WTC11 (cell line): ENCODE results near the gene ZNF774. TPM values are rescaled to one million over a fixed set of nuclear protein-coding genes. Genes with fewer than 3 reads are reported as not detected.

ENCODE experiments used
- ATAC-seq: fragments of 200-7000 bp; cut with Tn5 transposase; 2 replicates; pipeline ENCODE4 v1.10.0; 2021; ENCODE audit warnings: mild to moderate bottlenecking, moderate library complexity
- CTCF ChIA-PET: fragments of 300-600 bp; sonication (Branson Sonifier 250); formaldehyde crosslinking; loops from one replicate; lab custom pipeline; 2021; ENCODE audit warnings: antibody characterized with exemption; lab: Charles Lee
- POLR2A ChIA-PET: fragments of 350-600 bp; sonication (Branson Sonifier 250); formaldehyde crosslinking; loops from one replicate; lab custom pipeline; 2021; ENCODE audit warnings: antibody characterized with exemption; lab: Charles Lee
- DNase-seq: peaks from one replicate; pipeline ENCODE4 v3.0.0; 2021; ENCODE audit warnings: low spot score
- H3K27ac Mint-ChIP-seq: 2 replicates; pipeline ENCODE4 v1.8.0; 2021; ENCODE audit warnings: mixed read lengths
- H3K27me3 Mint-ChIP-seq: 2 replicates; pipeline ENCODE4 v1.8.0; 2021; ENCODE audit warnings: low read depth, mild to moderate bottlenecking, moderate library complexity, mixed read lengths
- H3K36me3 Mint-ChIP-seq: 2 replicates; pipeline ENCODE4 v1.8.0; 2021; ENCODE audit warnings: mixed read lengths
- H3K4me1 Mint-ChIP-seq: 2 replicates; pipeline ENCODE4 v1.8.0; 2022; ENCODE audit warnings: mixed read lengths
- H3K4me3 Mint-ChIP-seq: 2 replicates; pipeline ENCODE4 v1.8.0; 2021; ENCODE audit warnings: mild to moderate bottlenecking, moderate library complexity, mixed read lengths
- H3K9me3 Mint-ChIP-seq: 2 replicates; pipeline ENCODE4 v1.8.0; 2021; ENCODE audit warnings: mixed read lengths
- CDX4 ChIP-seq: fragments of 250-450 bp; sonication (Bioruptor Pico); IDR thresholded peaks from 2 replicates; pipeline ENCODE4 v1.9.0; 2021; ENCODE audit warnings: moderate library complexity, mild to moderate bottlenecking, inconsistent platforms, borderline replicate concordance
- CREM ChIP-seq: sonication (generic); formaldehyde crosslinking; IDR thresholded peaks from 2 replicates; pipeline ENCODE4 v1.8.1; 2022; ENCODE audit warnings: mild to moderate bottlenecking, missing genetic modification reagents, moderate library complexity
- CTCF ChIP-seq: fragments of 200-600 bp; IDR thresholded peaks from 2 replicates; pipeline ENCODE4 v1.8.0; 2022; ENCODE audit warnings: antibody characterized with exemption
- FOXK1 ChIP-seq: sonication (generic); formaldehyde crosslinking; IDR thresholded peaks from 2 replicates; pipeline ENCODE4 v1.8.0; 2022; ENCODE audit warnings: mild to moderate bottlenecking, moderate library complexity, missing genetic modification reagents
- GTF2I ChIP-seq: fragments of 250-450 bp; sonication (Bioruptor Pico); conservative IDR thresholded peaks from 2 replicates; pipeline ENCODE4 v1.4.0; 2021; ENCODE audit warnings: mild to moderate bottlenecking
- HMGXB4 ChIP-seq: sonication (generic); formaldehyde crosslinking; IDR thresholded peaks from 2 replicates; pipeline ENCODE4 v1.8.1; 2023; ENCODE audit warnings: mild to moderate bottlenecking, moderate library complexity, missing genetic modification reagents
- NFATC4 ChIP-seq: fragments of 250-450 bp; sonication (Bioruptor Pico); IDR thresholded peaks from 2 replicates; pipeline ENCODE4 v1.9.0; 2021; ENCODE audit warnings: mild to moderate bottlenecking
- NR1H2 ChIP-seq: sonication (generic); formaldehyde crosslinking; IDR thresholded peaks from 2 replicates; pipeline ENCODE4 v1.9.0; 2021; ENCODE audit warnings: mild to moderate bottlenecking, moderate library complexity, missing genetic modification reagents
- NR3C1 ChIP-seq: sonication (generic); formaldehyde crosslinking; conservative IDR thresholded peaks from 2 replicates; pipeline ENCODE4 v1.8.1; 2023; ENCODE audit warnings: low read depth, mild to moderate bottlenecking, missing genetic modification reagents
- RELA ChIP-seq: sonication (generic); formaldehyde crosslinking; IDR thresholded peaks from 2 replicates; pipeline ENCODE4 v1.8.1; 2022; ENCODE audit warnings: missing genetic modification reagents, mild to moderate bottlenecking, borderline replicate concordance
- SMAD4 ChIP-seq: sonication (generic); formaldehyde crosslinking; IDR thresholded peaks from 2 replicates; pipeline ENCODE4 v1.8.0; 2022; ENCODE audit warnings: mild to moderate bottlenecking, missing genetic modification reagents
- TEAD1 ChIP-seq: sonication (generic); formaldehyde crosslinking; IDR thresholded peaks from 2 replicates; pipeline ENCODE4 v1.8.0; 2022; ENCODE audit warnings: mild to moderate bottlenecking, missing genetic modification reagents
- USF2 ChIP-seq: sonication (generic); formaldehyde crosslinking; IDR thresholded peaks from 2 replicates; pipeline ENCODE4 v1.8.1; 2023; ENCODE audit warnings: mild to moderate bottlenecking, missing genetic modification reagents, moderate library complexity
- ZMAT4 ChIP-seq: fragments of 250-450 bp; sonication (Bioruptor Pico); IDR thresholded peaks from 2 replicates; pipeline ENCODE4 v1.9.0; 2021; ENCODE audit warnings: mild to moderate bottlenecking
- ZNF219 ChIP-seq: sonication (generic); formaldehyde crosslinking; IDR thresholded peaks from 2 replicates; pipeline ENCODE4 v1.8.0; 2023; ENCODE audit warnings: missing genetic modification reagents, mild to moderate bottlenecking, borderline replicate concordance
- ZNF232 ChIP-seq: sonication (generic); formaldehyde crosslinking; IDR thresholded peaks from 2 replicates; pipeline ENCODE4 v1.8.0; 2022; ENCODE audit warnings: mild to moderate bottlenecking, missing genetic modification reagents
- total RNA-seq: library from RNA; stranded (reverse); gene quantifications from 3 replicates; pipeline ENCODE4 v1.2.3, GENCODE V29; 2021
- TF ChIP-seq, protein P1 (sequence below): sonication (generic); formaldehyde crosslinking; IDR thresholded peaks from 2 replicates; pipeline ENCODE4 v1.8.0; 2022; ENCODE audit warnings: mild to moderate bottlenecking, missing genetic modification reagents
- TF ChIP-seq, protein P2 (sequence below): sonication (generic); formaldehyde crosslinking; IDR thresholded peaks from 2 replicates; pipeline ENCODE4 v1.8.0; 2023; ENCODE audit warnings: missing genetic modification reagents, mild to moderate bottlenecking, borderline replicate concordance

ZNF774 gene
- total RNA-seq, 1 experiment from 2014 or later: 2.6 TPM

- TF ChIP-seq NR3C1 (CRISPR knock-in tag): no peak
Observed at GRCh38 chr15:90327311-90327710, 24.8 kb upstream of the ZNF774 start (continued).

GRCh38 chr15:90334304-90334731 is 17.8 kb upstream of the ZNF774 start:
- CTCF ChIA-PET: interaction anchor here (0.6 kb wide), 2 partner anchors 186 to 393 kb away, joined by 3 to 4 read pairs; no protein-coding TSS in a partner anchor
- ATAC-seq: no peak

GRCh38 chr15:90336705-90337141 is 15.4 kb upstream of the ZNF774 start:
- DNase-seq: no peak
- Mint-ChIP-seq H3K36me3 (no peaks in the 10 kb centered on the region), H3K4me3 (no peak overlapping the region), H3K27me3 (no peaks in the 10 kb centered on the region), H3K9me3 (no peaks in the 10 kb centered on the region), H3K4me1 (no peaks in the 10 kb centered on the region), H3K27ac (no peak overlapping the region)
- TF ChIP-seq SMAD4 (CRISPR knock-in tag) (no peak), FOXK1 (CRISPR knock-in tag) (no peak), NR1H2 (CRISPR knock-in tag) (no peak), CDX4 (CRISPR knock-in tag) (no peak), ZMAT4 (CRISPR knock-in tag) (no peak)
- TF ChIP-seq, protein P1, sequence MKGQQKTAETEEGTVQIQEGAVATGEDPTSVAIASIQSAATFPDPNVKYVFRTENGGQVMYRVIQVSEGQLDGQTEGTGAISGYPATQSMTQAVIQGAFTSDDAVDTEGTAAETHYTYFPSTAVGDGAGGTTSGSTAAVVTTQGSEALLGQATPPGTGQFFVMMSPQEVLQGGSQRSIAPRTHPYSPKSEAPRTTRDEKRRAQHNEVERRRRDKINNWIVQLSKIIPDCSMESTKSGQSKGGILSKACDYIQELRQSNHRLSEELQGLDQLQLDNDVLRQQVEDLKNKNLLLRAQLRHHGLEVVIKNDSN (CRISPR knock-in tag): no peak
- ATAC-seq: no peak
- CTCF ChIA-PET: interaction anchor here (0.8 to 2.8 kb wide), 2 partner anchors 17 to 43 kb away, joined by 3 to 8 read pairs; no protein-coding TSS in a partner anchor
- POLR2A ChIA-PET: no interaction called here

More at GRCh38 chr15:90334304-90334731, 17.8 kb upstream of the ZNF774 start:
- Mint-ChIP-seq H3K4me3 (no peak overlapping the region), H3K9me3 (no peaks in the 10 kb centered on the region), H3K36me3 (no peaks in the 10 kb centered on the region), H3K4me1 (no peaks in the 10 kb centered on the region), H3K27ac (no peak overlapping the region), H3K27me3 (no peaks in the 10 kb centered on the region)
- DNase-seq: no peak
- POLR2A ChIA-PET: no interaction called here
- TF ChIP-seq RELA (no peak), HMGXB4 (CRISPR knock-in tag) (no peak), ZNF219 (CRISPR knock-in tag) (no peak), TEAD1 (no peak), FOXK1 (CRISPR knock-in tag) (no peak)

DNA sequence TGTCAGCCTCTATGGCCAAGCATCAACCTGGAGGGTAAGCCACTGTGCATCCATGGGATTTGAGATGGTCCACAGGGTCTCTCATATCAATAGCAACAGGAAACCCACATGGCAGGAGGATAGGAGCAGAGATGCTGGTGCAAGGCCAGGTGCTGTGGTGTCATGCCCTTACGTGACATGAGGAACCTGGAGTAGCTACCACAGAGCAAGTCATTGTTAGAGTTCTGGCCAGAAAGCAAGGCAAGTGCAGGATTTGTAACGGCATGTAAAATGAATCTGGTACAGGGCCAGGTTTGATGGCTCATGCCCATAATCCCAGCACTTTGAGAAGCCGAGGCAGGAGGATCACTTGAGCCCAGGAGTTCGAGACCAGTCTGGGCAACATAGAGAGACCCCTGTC is 14.8 kb upstream of the ZNF774 start:
- CTCF ChIA-PET: interaction anchor here (2.8 kb wide), 1 partner anchor 17 kb away, joined by 8 read pairs; no protein-coding TSS in a partner anchor
- H3K27me3 Mint-ChIP-seq: no peaks in the 10 kb centered on the region
- H3K4me1 Mint-ChIP-seq: no peaks in the 10 kb centered on the region
- TF ChIP-seq GTF2I (CRISPR knock-in tag) (no peak), RELA (no peak), ZNF232 (CRISPR knock-in tag) (no peak), USF2 (CRISPR knock-in tag) (no peak), CREM (CRISPR knock-in tag) (no peak), CTCF (no peak), NFATC4 (CRISPR knock-in tag) (no peak)
- TF ChIP-seq, protein P2, sequence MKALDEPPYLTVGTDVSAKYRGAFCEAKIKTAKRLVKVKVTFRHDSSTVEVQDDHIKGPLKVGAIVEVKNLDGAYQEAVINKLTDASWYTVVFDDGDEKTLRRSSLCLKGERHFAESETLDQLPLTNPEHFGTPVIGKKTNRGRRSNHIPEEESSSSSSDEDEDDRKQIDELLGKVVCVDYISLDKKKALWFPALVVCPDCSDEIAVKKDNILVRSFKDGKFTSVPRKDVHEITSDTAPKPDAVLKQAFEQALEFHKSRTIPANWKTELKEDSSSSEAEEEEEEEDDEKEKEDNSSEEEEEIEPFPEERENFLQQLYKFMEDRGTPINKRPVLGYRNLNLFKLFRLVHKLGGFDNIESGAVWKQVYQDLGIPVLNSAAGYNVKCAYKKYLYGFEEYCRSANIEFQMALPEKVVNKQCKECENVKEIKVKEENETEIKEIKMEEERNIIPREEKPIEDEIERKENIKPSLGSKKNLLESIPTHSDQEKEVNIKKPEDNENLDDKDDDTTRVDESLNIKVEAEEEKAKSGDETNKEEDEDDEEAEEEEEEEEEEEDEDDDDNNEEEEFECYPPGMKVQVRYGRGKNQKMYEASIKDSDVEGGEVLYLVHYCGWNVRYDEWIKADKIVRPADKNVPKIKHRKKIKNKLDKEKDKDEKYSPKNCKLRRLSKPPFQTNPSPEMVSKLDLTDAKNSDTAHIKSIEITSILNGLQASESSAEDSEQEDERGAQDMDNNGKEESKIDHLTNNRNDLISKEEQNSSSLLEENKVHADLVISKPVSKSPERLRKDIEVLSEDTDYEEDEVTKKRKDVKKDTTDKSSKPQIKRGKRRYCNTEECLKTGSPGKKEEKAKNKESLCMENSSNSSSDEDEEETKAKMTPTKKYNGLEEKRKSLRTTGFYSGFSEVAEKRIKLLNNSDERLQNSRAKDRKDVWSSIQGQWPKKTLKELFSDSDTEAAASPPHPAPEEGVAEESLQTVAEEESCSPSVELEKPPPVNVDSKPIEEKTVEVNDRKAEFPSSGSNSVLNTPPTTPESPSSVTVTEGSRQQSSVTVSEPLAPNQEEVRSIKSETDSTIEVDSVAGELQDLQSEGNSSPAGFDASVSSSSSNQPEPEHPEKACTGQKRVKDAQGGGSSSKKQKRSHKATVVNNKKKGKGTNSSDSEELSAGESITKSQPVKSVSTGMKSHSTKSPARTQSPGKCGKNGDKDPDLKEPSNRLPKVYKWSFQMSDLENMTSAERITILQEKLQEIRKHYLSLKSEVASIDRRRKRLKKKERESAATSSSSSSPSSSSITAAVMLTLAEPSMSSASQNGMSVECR (CRISPR knock-in tag): no peak
- POLR2A ChIA-PET: no interaction called here
- no peaks in the 10 kb centered on the region for H3K9me3 Mint-ChIP-seq
- no peaks in the 10 kb centered on the region for H3K36me3 Mint-ChIP-seq
- H3K27ac Mint-ChIP-seq: no peak overlapping the region
- DNase-seq (no peak), ATAC-seq (no peak)
- no peak overlapping the region for H3K4me3 Mint-ChIP-seq
